HK-2 (cell line): ENCODE measurements around the gene DDAH2.

ENCODE experiments used
- DNase-seq: peaks from one replicate; pipeline ENCODE4 v3.0.0-alpha.2; 2018; ENCODE audit not compliant: unreplicated experiment

Gene DDAH2

DNA sequence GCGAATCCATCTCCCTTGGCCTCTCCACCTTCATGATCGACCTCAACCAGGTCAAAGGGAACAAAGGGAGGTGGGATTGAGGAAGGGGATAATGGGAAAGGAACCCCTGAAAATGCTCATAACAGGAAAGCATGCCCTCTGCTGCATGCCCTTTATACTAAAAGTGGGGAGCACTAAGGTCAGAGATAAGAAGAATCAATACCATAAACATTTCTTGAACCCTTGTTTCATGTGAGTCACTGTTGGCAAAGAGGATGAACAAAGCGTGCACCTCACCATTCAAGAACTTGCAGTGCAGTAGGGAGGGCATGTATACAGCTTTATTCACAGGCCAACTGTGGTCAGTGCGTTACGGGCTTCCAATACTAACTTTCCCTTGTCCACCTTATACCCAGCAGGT, 31.7 kb upstream of the DDAH2 start:
- no peak for DNase-seq

DNA sequence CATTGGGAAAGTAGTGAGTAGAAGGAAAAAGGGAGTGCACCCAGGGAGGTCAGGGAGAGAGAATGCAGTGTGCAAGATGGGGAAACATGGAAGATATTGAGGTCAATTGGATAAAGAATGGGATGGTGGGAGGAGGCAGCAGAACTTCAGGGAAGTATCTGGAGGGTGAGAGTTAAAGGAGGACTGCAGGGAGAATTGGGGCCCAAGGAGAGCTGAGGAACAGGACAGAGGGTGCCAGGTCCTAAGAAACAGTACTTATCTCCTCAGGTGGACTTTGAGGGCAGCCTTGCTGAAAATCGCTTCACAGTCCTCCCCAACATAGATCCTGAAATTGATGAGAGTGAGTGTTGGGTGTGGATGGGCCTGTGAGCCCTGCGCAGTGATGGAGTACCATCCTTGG, 29.2 kb upstream of the DDAH2 start:
- no peak for DNase-seq

DNA sequence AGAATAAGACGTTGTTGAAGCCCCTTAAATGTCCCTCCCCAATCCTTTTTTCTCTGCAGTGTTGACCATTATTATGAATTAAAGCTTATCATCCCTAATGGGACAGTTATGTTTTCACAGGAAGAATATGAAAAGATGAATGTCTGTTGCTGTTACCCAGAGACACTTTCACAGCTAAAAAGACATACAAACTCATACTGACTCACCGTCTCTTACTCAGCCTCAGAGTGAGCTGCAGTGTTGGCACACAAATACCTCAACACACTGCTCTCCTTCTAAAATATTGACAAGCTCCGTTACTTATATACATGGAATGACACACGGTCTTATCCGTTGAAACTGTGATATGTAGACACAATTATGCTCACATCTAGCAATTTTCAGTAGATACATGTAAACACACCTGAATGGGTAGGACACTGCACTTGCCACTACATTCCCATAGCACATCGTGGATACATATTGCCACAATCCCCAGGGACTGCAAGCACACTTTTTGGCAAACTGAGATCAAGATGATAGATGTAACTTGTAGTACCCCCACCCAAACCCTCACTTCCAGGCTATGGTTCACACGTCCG, 23.7 kb upstream of the DDAH2 start:
- no peak for DNase-seq

DNA sequence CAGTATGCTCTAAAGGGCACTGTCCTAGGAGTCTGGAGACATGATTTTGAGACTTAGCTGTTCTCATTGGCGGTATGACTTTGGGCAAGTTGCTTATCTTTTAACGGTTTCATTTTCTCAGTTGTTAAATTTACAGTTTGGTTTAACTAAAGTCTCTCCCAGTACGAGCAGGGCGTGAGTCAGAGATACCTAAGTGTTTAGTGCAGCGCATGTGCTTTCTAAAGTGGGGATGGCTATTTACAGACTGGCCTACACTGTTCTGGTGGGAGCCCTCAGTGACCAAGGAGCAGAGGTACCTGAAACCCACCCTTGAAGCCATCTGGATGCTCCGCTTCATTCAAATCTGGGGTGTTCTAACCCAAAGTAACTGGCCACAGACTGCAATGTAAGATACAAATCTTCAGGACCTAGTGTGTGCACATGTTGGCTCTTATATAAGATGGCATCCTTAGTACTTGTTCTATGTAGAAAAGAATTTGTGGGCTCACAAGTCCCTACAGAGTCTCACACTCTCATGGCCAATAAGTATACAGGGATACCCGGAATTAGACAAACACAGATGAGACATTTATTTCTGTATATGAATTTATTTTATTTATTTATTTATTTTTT, 21.4 kb upstream of the DDAH2 start:
- DNase-seq: no peak

DNA sequence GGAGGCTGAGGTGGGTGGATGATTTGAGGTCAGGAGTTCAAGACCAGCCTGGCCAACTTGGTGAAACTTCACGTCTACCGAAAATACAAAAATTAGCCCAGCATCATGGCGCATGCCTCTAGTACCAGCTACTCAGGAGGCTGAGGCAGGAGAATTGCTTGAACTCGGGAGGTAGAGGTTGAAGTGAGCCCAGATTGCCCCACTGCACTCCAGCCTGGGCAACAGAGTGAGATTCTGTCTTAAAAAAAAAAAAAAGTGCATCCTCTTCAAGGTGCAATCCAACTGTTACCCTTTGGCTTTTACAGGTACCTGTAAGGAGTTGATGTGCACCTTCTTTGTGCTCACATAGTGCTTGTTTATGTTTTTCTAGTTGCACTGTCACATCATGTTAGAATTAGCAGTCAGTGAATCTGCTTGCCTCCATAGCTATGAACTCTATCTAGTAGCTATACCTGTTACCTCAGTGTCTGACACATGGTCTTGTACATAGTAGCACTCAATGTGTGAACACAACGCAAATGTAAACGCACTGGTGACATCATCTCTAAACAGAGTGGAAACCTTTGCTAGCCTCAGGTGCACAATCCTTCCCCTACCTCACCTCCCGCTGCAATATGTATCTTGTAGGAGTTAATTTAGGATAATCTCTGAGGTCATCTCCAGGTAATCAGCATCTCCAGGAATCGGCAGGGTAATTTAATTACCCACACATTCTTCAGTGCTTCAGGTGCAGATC, 20.4 kb upstream of the DDAH2 start:
- DNase-seq: no peak

- no peak for DNase-seq
Observed at GRCh38 chr6:31744422-31744821, 15.3 kb upstream of the DDAH2 start.

DNA sequence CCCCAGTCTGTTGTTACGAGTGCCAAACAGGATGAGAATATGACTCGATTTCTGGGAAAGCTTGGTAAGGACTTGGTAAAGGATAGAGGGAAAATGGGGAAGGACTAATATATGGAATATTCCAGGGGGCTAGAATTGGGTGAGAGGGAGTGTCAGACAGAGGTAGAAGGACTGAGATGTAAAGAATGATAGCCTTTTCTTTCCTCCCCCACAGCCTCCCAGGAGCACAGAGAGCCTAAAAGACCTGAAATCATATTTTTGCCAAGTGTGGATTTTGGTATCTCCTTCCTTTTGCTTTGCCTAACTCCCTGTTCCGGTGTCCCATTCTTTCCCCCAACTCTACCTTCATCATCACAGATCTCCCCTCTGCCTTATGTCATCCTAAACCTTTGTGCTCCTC, 13.8 kb upstream of the DDAH2 start:
- no peak for DNase-seq

DNA sequence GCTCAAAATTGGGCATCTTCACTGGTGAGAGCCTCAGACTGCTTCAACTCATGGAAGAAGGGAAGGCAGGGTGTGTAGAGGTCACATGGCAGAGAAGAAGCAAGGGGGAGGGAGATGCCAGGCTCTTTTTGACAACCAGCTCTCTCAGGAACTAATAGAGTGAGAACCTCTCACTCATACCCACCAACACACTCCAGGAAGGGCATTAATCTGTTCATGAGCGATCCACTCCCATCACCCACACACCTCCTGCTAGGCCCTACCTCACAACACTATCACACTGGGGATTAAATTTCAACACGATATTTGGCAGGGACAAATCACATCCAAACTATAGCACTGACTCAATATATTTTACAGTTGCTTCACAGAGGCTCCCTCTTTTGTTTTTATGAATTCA, 12.7 kb upstream of the DDAH2 start:
- no peak for DNase-seq

GRCh38 chr6:31740397-31741223, 11.5 kb upstream of the DDAH2 start:
- DNase-seq: peak; percentile 41

GRCh38 chr6:31739639-31740396, 10.7 kb upstream of the DDAH2 start, which contains the start of gene MSH5:
Gene MSH5 (plus strand): TSS chr6:31740005. CDS start chr6:31740467, 462 bp downstream.
- DNase-seq: peak; percentile 99

DNA sequence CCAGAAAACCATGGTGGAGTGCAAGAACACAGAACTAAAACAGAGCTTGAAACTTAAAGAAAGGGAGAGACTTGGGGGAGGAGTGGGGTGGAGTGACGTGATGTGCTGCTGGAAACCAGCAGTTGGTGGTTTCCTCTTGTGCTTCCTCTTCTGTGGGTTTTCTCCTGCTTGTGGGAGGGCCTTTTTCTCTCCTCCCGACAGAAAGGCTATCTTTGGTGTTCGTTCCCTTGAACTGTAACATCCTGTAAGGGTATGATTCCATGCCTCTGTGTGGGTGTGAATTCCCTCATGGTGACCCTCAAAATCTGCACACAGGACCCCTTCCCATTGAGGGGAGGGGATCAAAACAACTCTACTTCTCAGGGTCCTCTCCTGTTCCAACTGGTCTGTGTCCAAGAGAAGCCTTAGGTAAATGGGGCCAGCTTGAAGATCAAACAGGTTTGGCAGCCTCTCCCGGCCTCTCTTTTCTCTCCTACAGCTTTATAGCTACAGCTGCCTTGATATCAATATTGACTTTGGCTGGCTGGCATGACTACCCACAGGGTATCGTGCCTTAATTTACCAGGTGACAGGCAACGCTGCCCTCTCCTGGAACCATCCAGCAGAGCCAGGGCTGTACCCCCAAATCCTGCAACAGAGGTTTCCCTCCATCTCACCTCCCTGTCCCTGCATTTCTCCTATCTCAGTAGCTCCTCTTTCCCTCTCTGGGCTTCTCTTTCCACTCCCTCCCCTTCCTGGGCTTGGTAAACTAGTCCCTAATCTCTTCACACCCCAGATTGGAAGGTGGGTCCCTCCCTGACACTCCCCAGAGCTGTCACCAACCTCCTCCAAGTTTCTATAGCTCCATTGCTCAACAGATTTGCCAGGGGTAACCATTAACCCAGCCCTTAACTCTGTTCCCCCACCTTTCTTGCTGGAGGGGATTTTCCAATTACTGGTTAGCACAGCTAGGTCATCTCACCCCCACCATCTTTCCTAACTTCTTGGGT, 9.2 kb upstream of the DDAH2 start:
- peak; percentile 64 for DNase-seq

DNA sequence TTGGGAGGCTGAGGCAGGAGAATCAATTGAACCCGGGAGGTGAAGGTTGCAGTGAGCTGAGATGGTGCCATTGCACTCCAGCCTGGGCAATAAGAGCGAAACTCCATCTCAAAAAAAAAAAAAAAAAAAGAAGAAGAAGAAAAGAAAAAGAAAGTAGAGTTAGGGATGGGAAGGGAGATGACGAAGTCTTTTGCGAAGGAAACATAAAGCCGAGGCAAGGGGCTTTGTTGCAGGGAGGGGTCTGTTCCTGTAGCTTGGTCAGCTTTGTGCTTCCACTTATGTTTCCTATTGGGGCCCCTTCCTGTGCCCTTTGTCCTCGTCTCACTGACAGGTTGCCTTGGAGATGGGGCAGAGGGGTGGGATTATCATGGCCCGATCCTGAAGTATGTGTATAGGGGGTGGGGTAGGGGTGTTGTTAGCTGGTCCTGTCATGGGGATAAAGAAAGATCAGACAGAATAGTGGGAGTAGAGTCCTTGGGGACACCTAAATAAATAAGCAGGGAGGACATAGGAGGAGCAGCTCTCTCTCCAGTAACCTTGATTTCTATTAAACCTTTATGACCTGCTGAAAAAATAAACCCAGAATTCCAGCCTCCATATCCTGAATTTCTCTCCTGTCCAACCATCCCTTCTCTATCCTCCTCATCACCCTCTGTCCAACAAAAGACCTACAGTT, 8.4 kb upstream of the DDAH2 start:
- peak; percentile 34 for DNase-seq

DNA sequence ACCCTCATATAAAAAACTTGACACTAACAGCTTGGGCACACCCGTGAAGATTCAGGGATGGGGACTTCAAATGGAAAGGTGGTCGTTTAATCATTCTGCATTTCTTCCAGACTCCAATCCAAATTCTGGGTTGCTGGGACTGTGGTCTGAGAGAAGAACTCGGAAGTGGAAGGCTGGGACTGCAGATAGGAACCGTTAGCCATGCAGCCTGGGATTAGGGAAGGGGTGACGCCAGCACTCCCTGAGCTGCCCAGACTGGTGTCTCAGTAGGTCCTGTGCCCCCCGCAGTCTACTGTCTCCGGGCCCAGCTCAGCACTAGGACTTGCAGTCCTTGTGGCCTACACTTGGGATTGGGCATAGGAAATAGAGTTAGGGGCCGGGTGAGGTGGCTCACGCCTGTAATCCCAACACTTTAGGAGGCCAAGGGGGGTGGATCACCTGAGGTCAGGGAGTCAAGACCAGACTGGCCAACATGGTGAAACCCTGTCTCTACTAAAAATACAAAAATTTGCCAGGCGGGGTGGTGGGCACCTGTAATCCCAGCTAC, 7.7 kb upstream of the DDAH2 start:
- no peak for DNase-seq

DNA sequence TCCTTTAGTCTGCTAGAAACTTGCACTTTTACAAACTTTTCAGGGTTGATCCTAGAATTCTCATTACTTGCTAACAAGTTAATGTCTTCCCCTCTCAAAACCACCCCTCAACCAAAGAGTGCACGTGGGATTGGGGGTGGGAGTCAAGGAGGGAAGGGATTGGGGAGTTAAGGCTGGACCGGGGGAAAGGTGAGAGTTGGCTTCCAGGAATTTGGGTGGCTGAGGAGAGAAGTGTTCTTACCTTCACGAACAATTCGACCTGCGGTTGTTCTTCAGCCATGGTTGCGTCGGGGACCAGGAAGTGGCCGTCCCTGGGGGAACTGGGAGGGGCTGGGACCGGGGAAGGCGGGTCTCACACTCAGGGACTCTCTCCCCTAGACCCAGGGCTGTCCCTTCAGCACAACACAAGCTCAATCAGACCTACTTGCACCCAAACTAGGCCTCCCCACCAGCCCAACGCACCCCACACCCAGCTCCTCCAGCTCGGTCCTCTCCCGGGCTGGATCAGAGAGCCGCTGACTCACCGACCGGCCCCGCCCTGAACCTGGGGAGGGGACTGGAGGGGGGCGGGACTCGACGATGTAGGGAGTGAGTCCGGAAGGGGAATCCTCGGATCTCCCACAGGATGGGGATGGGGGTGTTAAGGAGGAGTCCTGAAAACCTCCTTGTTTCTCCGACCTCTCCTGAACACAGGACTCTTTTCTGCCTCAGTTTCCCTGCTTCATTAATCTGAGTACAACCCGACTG, 7.1 kb upstream of the DDAH2 start, which contains the start of gene CLIC1:
TSS of gene CLIC1 (minus strand) at position 510 of the 747 bp plus-strand sequence. CDS start at position 280, 230 bp downstream.
- DNase-seq: peak; percentile 89

GRCh38 chr6:31734821-31735406, 5.8 kb upstream of the DDAH2 start:
- DNase-seq: peak; percentile 76

- DNase-seq: no peak
Observed at GRCh38 chr6:31734247-31734820, 5.2 kb upstream of the DDAH2 start.

GRCh38 chr6:31733734-31734133, 4.6 kb upstream of the DDAH2 start:
- DNase-seq: no peak

DNA sequence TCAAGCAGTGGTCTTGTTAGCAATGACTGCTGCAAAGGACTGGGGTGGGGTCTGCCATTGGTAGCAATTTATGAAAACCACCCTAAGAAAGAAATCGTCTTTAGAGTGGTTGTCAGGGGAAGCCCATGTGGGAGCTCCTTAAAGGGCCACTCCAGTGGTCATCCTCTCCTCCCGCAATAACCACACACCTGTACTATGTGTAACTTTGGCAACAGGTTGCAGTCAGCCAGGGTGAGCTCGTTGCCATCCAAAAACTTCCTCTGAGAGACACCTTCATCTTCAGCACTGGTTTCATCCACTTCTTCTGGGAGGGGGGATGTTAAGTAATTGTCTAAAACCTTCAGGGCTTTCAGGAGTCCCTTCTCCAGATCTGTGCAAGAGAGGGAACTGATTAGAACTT, 2.9 kb upstream of the DDAH2 start:
- DNase-seq: no peak
